Measurements from ENCODE around the gene TRMT11. TPM values are rescaled to one million over a fixed set of nuclear protein-coding genes. Genes with fewer than 3 reads are reported as not detected.

TRMT11 gene
- total and polyA plus RNA-seq, 2 of the 8 experiments (the other 6 are each of a cell fraction or from before 2014, with no cell fraction given): 19.7 to 32.4 TPM

DNA sequence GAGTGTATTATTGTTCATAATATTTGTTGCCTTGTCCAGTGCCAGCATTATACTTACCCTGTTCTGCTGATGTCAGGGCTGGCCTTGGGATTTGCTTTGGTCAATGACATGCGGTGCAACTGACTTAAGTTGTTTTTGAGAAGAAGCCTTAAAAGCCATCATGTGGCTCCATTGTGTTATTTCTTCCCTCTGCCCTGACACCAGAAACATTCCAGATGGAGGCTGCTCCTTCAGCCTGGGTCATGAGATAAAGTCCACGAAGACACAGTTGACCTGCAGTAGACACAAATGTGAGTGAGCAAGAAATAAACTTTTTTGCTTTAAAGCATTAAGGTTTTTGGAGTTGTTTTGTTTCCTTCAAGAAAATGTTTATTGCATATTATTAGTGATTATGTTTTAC lies 37.3 kb upstream of the TRMT11 start:
- Histone ChIP-seq H2BK120ac (replicated peaks; ENCODE audit: low read depth, low read length) (no peak overlapping the region), H4K5ac (ENCODE audit: insufficient read length, low read depth, low read length) (no peak overlapping the region), H2BK15ac (ENCODE audit: low read length) (peak overlapping the region; percentile 74; the same call in 1 of the 2 replicates), H3K23me2 (ENCODE audit: low read depth, low read length) (no peaks in the 10 kb centered on the region), H2AK5ac (ENCODE audit: low read depth, low read length) (no peak overlapping the region), H3K23ac (ENCODE audit: insufficient read length) (no peak overlapping the region), H3K79me1 (ENCODE audit: low read depth, low read length) (no peaks in the 10 kb centered on the region), H2AFZ (ENCODE audit: low read length) (no peak overlapping the region), H3K9ac (replicated peaks in 1 of 4; ENCODE audit: extremely low read depth in 1 of 4, low read depth in 3 of 4, low read length in 3 of 4) (no peak overlapping the region), H3K56ac (replicated peaks; ENCODE audit: insufficient read length, low read depth, low read length) (no peak overlapping the region), H3K9me3 (ENCODE audit: insufficient read depth in 2 of 2, low read depth in 1 of 2, low read length in 1 of 2) (no peaks in the 10 kb centered on the region), H4K8ac (ENCODE audit: extremely low read depth, insufficient read depth, low read length) (no peak overlapping the region), H3K36me3 (ENCODE audit: control insufficient read depth in 2 of 4, insufficient read depth in 4 of 4, low read length in 3 of 4) (no peaks in the 10 kb centered on the region), H3K4me2 (ENCODE audit: insufficient read depth in 1 of 2, low read depth in 2 of 2, low read length in 2 of 2) (no peak overlapping the region), H4K91ac (replicated peaks; ENCODE audit: insufficient read length, low read length) (no peak overlapping the region), H3K14ac (ENCODE audit: insufficient read length) (no peak overlapping the region), H3K4me1 (replicated peaks in 1 of 4; ENCODE audit: control insufficient read depth in 3 of 4, insufficient read depth in 4 of 4, low read length in 3 of 4) (peaks cover 0 to 9% (median 6%) of the 10 kb centered on the region in 4 experiments; a peak in 5 of 7 replicates), H2BK12ac (ENCODE audit: low read depth, low read length) (no peak overlapping the region), H3K79me2 (ENCODE audit: control insufficient read depth in 1 of 2, insufficient read depth in 2 of 2, low read length in 2 of 2) (no peaks in the 10 kb centered on the region), H3K18ac (ENCODE audit: extremely low read depth, low read length) (no peak overlapping the region), H2BK20ac (ENCODE audit: low read length) (no peak overlapping the region), H2BK5ac (ENCODE audit: low read depth, low read length) (no peak overlapping the region), H3K27me3 (replicated peaks in 1 of 4; ENCODE audit: control insufficient read depth in 3 of 4, extremely low read depth in 1 of 4, insufficient read depth in 3 of 4, low read length in 3 of 4) (no peaks in the 10 kb centered on the region), H3K4me3 (ENCODE audit: extremely low read depth in 1 of 4, insufficient read depth in 2 of 4, low read depth in 3 of 4, low read length in 4 of 4) (no peak overlapping the region), H4K20me1 (replicated peaks in 1 of 2; ENCODE audit: control insufficient read depth in 1 of 2, insufficient read depth in 2 of 2, low read length in 2 of 2) (no peaks in the 10 kb centered on the region), H3K27ac (ENCODE audit: low read depth, low read length) (no peak overlapping the region), H3K4ac (replicated peaks; ENCODE audit: insufficient read length, low read depth, low read length) (no peak overlapping the region)
- ChIA-PET POLR2A (ENCODE audit: partially characterized antibody) (no interaction called here), CTCF (ENCODE audit: partially characterized antibody) (interaction anchor here (1.0 to 1.3 kb wide), 2 partner anchors 10 to 47 kb away, joined by 3 to 4 read pairs; no protein-coding TSS in a partner anchor)
- DNase-seq (ENCODE audit: low read depth in 1 of 2, low spot score in 2 of 2) (no peak), FAIRE-seq (no peak)
- WGBS, 2 experiments (ENCODE audit: extremely low coverage in 1 of 2, insufficient coverage in 1 of 2, insufficient read length in 1 of 2, insufficient replicate concordance in 2 of 2, low coverage in 1 of 2, low lambda C conversion rate in 2 of 2, missing lambda C conversion rate in 1 of 2): 81% methylated on average over 2 of the region's 2 CpGs; no CpG with 5 or more reads in 1 of the 2 experiments
- TF ChIP-seq SIX5 (IDR thresholded peaks at IDR 0.05; ENCODE audit: low read depth, low read length): no peak
- no peak for TF ChIP-seq TEAD4 (IDR thresholded peaks at IDR 0.05; ENCODE audit: low read depth, low read length)
- TF ChIP-seq SIN3A (conservative IDR thresholded peaks at IDR 0.05 in 1 of 2, IDR thresholded peaks at IDR 0.05 in 1 of 2; ENCODE audit: low read depth in 1 of 2, low read length in 2 of 2): no peak
- TF ChIP-seq BRCA1 (IDR thresholded peaks at IDR 0.05; ENCODE audit: low read depth, low read length): no peak
- TF ChIP-seq HDAC6 (IDR thresholded peaks at IDR 0.05; ENCODE audit: low read depth, low read length): no peak
- TF ChIP-seq SP4 (IDR thresholded peaks at IDR 0.05; ENCODE audit: low read length): no peak
- no peak for TF ChIP-seq SUZ12 (IDR thresholded peaks at IDR 0.05; ENCODE audit: low read length)
- no peak for TF ChIP-seq CHD1 (IDR thresholded peaks at IDR 0.05; ENCODE audit: low read depth, low read length)
- TF ChIP-seq CBX5 (IDR thresholded peaks at IDR 0.05; ENCODE audit: low read depth, low read length): no peak
- TF ChIP-seq, protein P1, sequence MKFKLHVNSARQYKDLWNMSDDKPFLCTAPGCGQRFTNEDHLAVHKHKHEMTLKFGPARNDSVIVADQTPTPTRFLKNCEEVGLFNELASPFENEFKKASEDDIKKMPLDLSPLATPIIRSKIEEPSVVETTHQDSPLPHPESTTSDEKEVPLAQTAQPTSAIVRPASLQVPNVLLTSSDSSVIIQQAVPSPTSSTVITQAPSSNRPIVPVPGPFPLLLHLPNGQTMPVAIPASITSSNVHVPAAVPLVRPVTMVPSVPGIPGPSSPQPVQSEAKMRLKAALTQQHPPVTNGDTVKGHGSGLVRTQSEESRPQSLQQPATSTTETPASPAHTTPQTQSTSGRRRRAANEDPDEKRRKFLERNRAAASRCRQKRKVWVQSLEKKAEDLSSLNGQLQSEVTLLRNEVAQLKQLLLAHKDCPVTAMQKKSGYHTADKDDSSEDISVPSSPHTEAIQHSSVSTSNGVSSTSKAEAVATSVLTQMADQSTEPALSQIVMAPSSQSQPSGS (IDR thresholded peaks at IDR 0.05; ENCODE audit: low read length): no peak
- no peak for TF ChIP-seq ZNF274 (IDR thresholded peaks at IDR 0.05; ENCODE audit: borderline replicate concordance, extremely low read depth, low read length)
- no peak for TF ChIP-seq JUN (IDR thresholded peaks at IDR 0.05; ENCODE audit: low read depth, low read length)
